AG04449 (cell line): ENCODE data around the gene ETDB.
"Not testable (repeated sequence)": the region's sequence is repeated elsewhere in the genome, so short reads cannot be mapped to it uniquely, and the experiment has no call there.

Source experiments
- CTCF ChIA-PET: fragments of 350-600 bp; formaldehyde crosslinking; extraction: SDS; loops from one replicate; lab custom pipeline; 2021; ENCODE audit warnings: antibody characterized with exemption; lab: Yijun Ruan, JAX
- POLR2A ChIA-PET: fragments of 400-600, 350-600 bp; formaldehyde crosslinking; extraction: SDS; loops from one replicate; lab custom pipeline; 2020; ENCODE audit warnings: antibody characterized with exemption, inconsistent platforms; lab: Yijun Ruan, JAX
- DNase-seq: peaks from one replicate; pipeline ENCODE4 v3.0.0-alpha.2; 2010; ENCODE audit warnings: low read depth, low spot score
- H3K4me3 ChIP-seq: 2 replicates; pipeline ENCODE4 v1.5.1; 2011; ENCODE audit warnings: low read depth, mild to moderate bottlenecking, control low read depth, low read length
- CTCF ChIP-seq: IDR thresholded peaks from one replicate; pipeline ENCODE4 v1.5.1; 2011; ENCODE audit warnings: mild to moderate bottlenecking, moderate library complexity, low read length, control low read depth, inconsistent platforms; ENCODE audit not compliant: insufficient read depth; ENCODE audit errors: missing control alignments

The ETDB gene

GRCh38 chrX:135109554-135109953 is 10.8 kb downstream of the ETDB start:
- DNase-seq: no peak
- H3K4me3 ChIP-seq: no peak overlapping the region
- ChIA-PET POLR2A (no interaction called here), CTCF (no interaction called here)
- no peak for TF ChIP-seq CTCF

GRCh38 chrX:135099493-135099783 is 20.9 kb downstream of the ETDB start:
- ChIA-PET POLR2A (no interaction called here), CTCF (no interaction called here)
- no peak for DNase-seq
- TF ChIP-seq CTCF: no peak
- H3K4me3 ChIP-seq: no peak overlapping the region

GRCh38 chrX:135097196-135097744 is 23.1 kb downstream of the ETDB start:
- POLR2A ChIA-PET, CTCF ChIA-PET: not testable (repeated sequence)
- peak overlapping the region; percentile 54 for H3K4me3 ChIP-seq

GRCh38 chrX:135095715-135096114 is 24.6 kb downstream of the ETDB start:
- no peak for DNase-seq
- ChIA-PET POLR2A (no interaction called here), CTCF (no interaction called here)
- no peak for TF ChIP-seq CTCF
- no peak overlapping the region for H3K4me3 ChIP-seq

More at GRCh38 chrX:135097196-135097744, 23.1 kb downstream of the ETDB start:
- not testable (repeated sequence) for DNase-seq

GRCh38 chrX:135094726-135095125 is 25.6 kb downstream of the ETDB start:
- POLR2A ChIA-PET: no interaction called here
- H3K4me3 ChIP-seq: no peak overlapping the region
- TF ChIP-seq CTCF: no peak
- no peak for DNase-seq
- CTCF ChIA-PET: no interaction called here

GRCh38 chrX:135089126-135089525 is 31.2 kb downstream of the ETDB start:
- CTCF ChIA-PET: no interaction called here
- no peak for DNase-seq
- TF ChIP-seq CTCF: no peak
- no peak overlapping the region for H3K4me3 ChIP-seq
- POLR2A ChIA-PET: no interaction called here

- POLR2A ChIA-PET: no interaction called here
- no peak overlapping the region for H3K4me3 ChIP-seq
- no peak for TF ChIP-seq CTCF
- no peak for DNase-seq
- CTCF ChIA-PET: interaction anchor here (1.3 to 1.4 kb wide), 2 partner anchors 10 to 123 kb away, joined by 3 to 6 read pairs; no protein-coding TSS in a partner anchor
These were observed 32.5 kb downstream of the ETDB start for GRCh38 chrX:135087867-135088266.
